ENCODE measurements around the gene MNAT1.

DNA sequence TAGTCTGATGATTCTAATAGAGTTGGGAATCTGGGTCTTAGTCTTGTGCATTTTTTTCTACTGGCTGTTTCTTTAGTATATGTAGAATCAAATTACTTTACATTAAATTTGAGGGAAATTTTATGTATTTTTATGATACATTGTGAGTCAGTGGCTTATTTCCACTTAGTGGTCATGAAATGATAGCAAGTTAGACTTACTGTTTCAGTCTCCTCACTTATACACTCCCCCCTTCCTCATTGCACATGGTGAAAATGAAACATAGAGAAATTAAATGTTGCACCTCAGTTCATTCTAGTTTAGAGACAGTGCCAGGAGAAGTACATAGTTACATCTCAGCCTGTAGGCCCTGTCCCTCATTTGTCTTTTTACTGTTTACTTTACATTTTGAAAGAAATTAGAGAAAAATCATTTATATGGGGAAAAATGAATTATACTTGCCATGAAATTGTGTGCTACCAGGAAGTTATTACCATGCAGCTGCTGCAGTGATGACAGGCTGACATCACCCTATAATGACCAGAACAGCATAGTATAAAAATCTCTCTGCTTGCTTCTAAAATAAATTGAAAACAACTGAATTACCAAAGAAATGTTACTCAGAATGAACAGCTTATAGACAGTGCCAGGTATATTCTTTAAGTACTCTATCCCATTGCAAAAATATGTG, 133.1 kb downstream of the MNAT1 start:
- TF ChIP-seq POLR2A (IDR thresholded peaks at IDR 0.05; ENCODE audit: low read length) (no peak), GATA1 (IDR thresholded peaks at IDR 0.05; ENCODE audit: low read depth, low read length) (no peak)
